Endothelial cell of umbilical vein (primary cell): ENCODE data around the gene JAML. TPM values are rescaled to one million over a fixed set of nuclear protein-coding genes. Genes with fewer than 3 reads are reported as not detected.

Experiments
- BruUV-seq: library from RNA; stranded (reverse); fragments of 400-500 nt; replicated peaks from 2 replicates; lab custom pipeline; 2021; lab: Mats Ljungman, UMichigan
- CTCF ChIA-PET: fragments of 300-600, 350-600 bp; sonication (Branson Sonifier 250); formaldehyde crosslinking; loops from one replicate; lab custom pipeline; 2021; ENCODE audit warnings: antibody characterized with exemption, inconsistent platforms; lab: Charles Lee
- POLR2A ChIA-PET: fragments of 300-600, 350-600 bp; sonication (Branson Sonifier 250); formaldehyde crosslinking; loops from one replicate; lab custom pipeline; 2021; ENCODE audit warnings: antibody characterized with exemption, inconsistent platforms; lab: Charles Lee
- DNase-seq: peaks from one replicate; pipeline ENCODE4 v3.0.0-alpha.2; 2011; ENCODE audit warnings: low read depth, low spot score
- FAIRE-seq: peaks from 2 replicates; lab custom pipeline; 2011; peaks lifted over from hg19 to GRCh38; lab: Jason Lieb, UNC
- H2AFZ ChIP-seq: 2 replicates; pipeline ENCODE4 v1.6.0; 2012; ENCODE audit warnings: low read depth, low read length, control low read depth, inconsistent platforms
- H3K27ac ChIP-seq: 2 replicates; pipeline ENCODE4 v1.5.1; 2011; ENCODE audit warnings: low read depth, mild to moderate bottlenecking, control low read depth, low read length, moderate library complexity; ENCODE audit not compliant: insufficient read depth
- H3K27me3 ChIP-seq, 2 experiments: 2 replicates each; pipeline versions ENCODE4 v1.6.0 to v1.6.1; 2011; ENCODE audit warnings: low read length in 2 of 2, mixed read lengths in 1 of 2; ENCODE audit not compliant: control insufficient read depth in 2 of 2, insufficient read depth in 2 of 2
- H3K36me3 ChIP-seq, 2 experiments: 2 replicates in 1 of 2; 3 replicates in 1 of 2; pipeline ENCODE4 v1.5.1; 2011; ENCODE audit warnings: low read length in 2 of 2, mild to moderate bottlenecking in 1 of 2, moderate library complexity in 1 of 2; ENCODE audit not compliant: control insufficient read depth in 2 of 2, insufficient read depth in 2 of 2; ENCODE audit errors: extremely low read depth in 1 of 2
- H3K4me1 ChIP-seq: 3 replicates; pipeline ENCODE4 v1.5.1; 2011; ENCODE audit warnings: mild to moderate bottlenecking, low read length; ENCODE audit not compliant: control insufficient read depth, insufficient read depth; ENCODE audit errors: extremely low read depth
- H3K4me2 ChIP-seq: 2 replicates; pipeline ENCODE4 v1.6.1; 2011; ENCODE audit warnings: low read length, control low read depth, mixed read lengths; ENCODE audit not compliant: insufficient read depth
- H3K4me3 ChIP-seq, 3 experiments: fragments of 200-600 bp in 1 of 3; sonication (generic), shearing (Covaris generic) in 1 of 3; replicated peaks in 1 of 3; 2 replicates each; pipeline ENCODE4 v1.5.1; 2011 to 2016; ENCODE audit warnings: control low read depth in 3 of 3, low read length in 3 of 3, mild to moderate bottlenecking in 2 of 3, inconsistent platforms in 1 of 3, low read depth in 1 of 3, moderate library complexity in 1 of 3; ENCODE audit not compliant: insufficient read depth in 1 of 3
- H3K79me2 ChIP-seq: 2 replicates; pipeline ENCODE4 v1.6.0; 2012; ENCODE audit warnings: low read length, inconsistent platforms; ENCODE audit not compliant: control insufficient read depth, insufficient read depth
- H3K9ac ChIP-seq: replicated peaks from 2 replicates; pipeline ENCODE3; 2011; ENCODE audit warnings: low read length, control low read depth; ENCODE audit not compliant: insufficient read depth; ENCODE audit errors: extremely low read depth
- H3K9me1 ChIP-seq: replicated peaks from 3 replicates; pipeline ENCODE4 v1.6.0; 2011; ENCODE audit warnings: mild to moderate bottlenecking, low read length; ENCODE audit not compliant: control insufficient read depth, insufficient read depth; ENCODE audit errors: extremely low read depth
- H3K9me3 ChIP-seq: replicated peaks from 2 replicates; pipeline ENCODE4 v1.5.1; 2012; ENCODE audit warnings: low read length, inconsistent platforms; ENCODE audit not compliant: control insufficient read depth, insufficient read depth
- H4K20me1 ChIP-seq: replicated peaks from 2 replicates; pipeline ENCODE3; 2011; ENCODE audit warnings: mild to moderate bottlenecking, low read length; ENCODE audit not compliant: control insufficient read depth, insufficient read depth; ENCODE audit errors: extremely low read depth
- CTCF ChIP-seq, 2 donors: IDR thresholded peaks; 1 replicate in 1 of 2; 2 replicates in 1 of 2; pipeline ENCODE4 v1.5.1; 2011; ENCODE audit warnings: low read length in 2 of 2, mild to moderate bottlenecking in 2 of 2, moderate library complexity in 2 of 2, control low read depth in 1 of 2, inconsistent platforms in 1 of 2, low read depth in 1 of 2; ENCODE audit not compliant: insufficient read depth in 1 of 2; ENCODE audit errors: extremely low read depth in 1 of 2
- EZH2 ChIP-seq: IDR thresholded peaks from 2 replicates; pipeline ENCODE4 v1.6.1; 2012; ENCODE audit warnings: borderline replicate concordance, low read depth, mild to moderate bottlenecking, moderate library complexity, low read length, inconsistent platforms; ENCODE audit not compliant: severe bottlenecking
- POLR2A ChIP-seq: IDR thresholded peaks from 2 replicates; pipeline ENCODE4 v1.6.1; 2012; ENCODE audit warnings: low read depth, mild to moderate bottlenecking, control low read depth, low read length
- POLR2AphosphoS5 ChIP-seq: IDR thresholded peaks from 2 replicates; pipeline ENCODE4 v1.6.1; 2012; ENCODE audit warnings: low read depth, mild to moderate bottlenecking, control low read depth, low read length, moderate library complexity; ENCODE audit not compliant: insufficient read depth
- dilution Hi-C: fragments of 300-500 bp; cut with MboI; formaldehyde crosslinking; loops from one replicate; pipeline ENCODE4 v1.15.0; 2019; ENCODE audit warnings: low sequenced_read_pairs; ENCODE audit not compliant: extremely low pct_ligation_motif_present
- intact Hi-C: fragments of 100-400 bp; cut with micrococcal nuclease; formaldehyde crosslinking; loops from one replicate; pipeline ENCODE4 v1.10.0; 2022
- polyA plus RNA-seq, 4 experiments: library from polyadenylated mRNA; depleted of rRNA in 3 of 4; stranded (reverse) in 3 of 4; unstranded in 1 of 4; fragments of >200 nt; gene quantifications; 2 replicates each; pipeline versions ENCODE4 v1.2.1 to v1.2.3, GENCODE V29; 2011 to 2012; ENCODE audit warnings: missing spikeins in 1 of 4
- total RNA-seq: library from RNA; stranded (reverse); gene quantifications from 2 replicates; pipeline ENCODE4 v1.2.3, GENCODE V29; 2021

JAML gene
- total and polyA plus RNA-seq, 2 donors (not counting 3 experiments of a cell fraction or from before 2014, with no cell fraction given): 0.04 to 0.35 TPM

DNA sequence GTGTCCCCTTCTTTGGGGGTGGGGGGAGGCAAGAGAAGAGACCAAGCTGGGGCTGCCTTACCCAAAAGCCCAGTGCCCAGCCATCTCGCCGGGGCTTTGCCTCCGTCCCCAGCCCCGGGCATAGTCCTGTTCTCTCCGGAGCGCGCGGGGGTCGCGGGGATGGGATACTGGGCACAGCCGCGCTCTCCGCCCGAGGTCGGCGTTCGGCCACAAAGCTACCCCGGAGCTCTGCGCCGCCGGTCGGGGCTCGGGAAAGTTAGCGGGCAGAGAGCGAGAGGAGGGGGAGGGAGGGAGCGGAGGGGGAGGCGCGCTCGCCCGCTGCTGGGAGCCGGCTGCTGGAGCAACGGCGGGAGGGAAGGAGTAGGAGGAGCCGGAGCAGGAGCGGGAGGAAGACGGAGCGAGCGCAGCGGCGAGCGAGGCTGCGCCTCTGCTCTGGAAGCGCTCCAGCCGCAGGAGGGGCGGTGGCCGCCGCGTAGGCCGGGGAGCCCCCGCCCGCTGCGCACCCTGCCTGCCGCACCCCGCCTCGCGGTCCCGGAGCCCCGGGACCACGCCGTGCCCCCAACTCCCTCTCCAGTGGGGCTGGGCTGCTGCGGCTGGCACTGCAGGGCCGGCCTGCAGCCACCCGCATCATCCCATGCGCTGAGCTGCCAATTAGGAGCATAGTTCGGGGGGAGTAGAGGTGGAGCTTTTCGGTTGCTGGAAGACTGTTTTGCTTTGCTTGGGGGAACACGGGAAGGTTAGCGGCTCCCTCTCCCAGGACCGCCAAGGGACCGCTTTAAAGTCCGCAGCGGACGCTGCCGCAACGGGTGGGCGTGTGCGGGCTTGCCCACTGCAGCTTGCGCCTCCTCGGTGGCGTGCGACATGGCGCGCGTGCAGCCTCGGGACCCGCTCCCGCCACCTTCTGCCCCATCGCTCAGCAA is 72.0 kb downstream of the JAML start, which contains the start of gene SCN4B:
Gene SCN4B, minus strand, starts transcription at position 272 of the 920 bp plus-strand sequence. Its CDS starts 150 bp downstream, at position 122.
- BruUV-seq: no TSS peak
- TF ChIP-seq POLR2A (no peak), POLR2AphosphoS5 (no peak), EZH2 (peak; percentile 92), CTCF (IDR thresholded peaks at IDR 0.05; ENCODE audit: extremely low read depth in 1 of 2, insufficient read depth in 1 of 2, low read depth in 1 of 2, low read length in 2 of 2) (no peak)
- Histone ChIP-seq H3K4me3 (peak within 1 kb of the TSS in 2 of 3 experiments; percentile 16 to 27), H3K4me1 (peaks cover 3% of the 10 kb centered on the region), H3K36me3 (no peaks in the 10 kb centered on the region), H3K9me3 (no peaks in the 10 kb centered on the region), H3K9me1 (no peaks in the 10 kb centered on the region), H3K4me2 (peak within 1 kb of the TSS; percentile 45), H4K20me1 (no peaks in the 10 kb centered on the region), H3K9ac (no peak within 1 kb of the TSS), H3K27me3 (peaks cover 74 to 80% of the 10 kb centered on the region in 2 experiments), H3K27ac (no peak within 1 kb of the TSS), H3K79me2 (no peaks in the 10 kb centered on the region), H2AFZ (peak within 1 kb of the TSS; percentile 66)
- DNase-seq (peak; percentile 43), FAIRE-seq (peak; percentile 83)
- ChIA-PET POLR2A (no interaction called here), CTCF (interaction anchor here (1.4 to 2.3 kb wide), 2 partner anchors 9 to 19 kb away, joined by 3 to 19 read pairs; no protein-coding TSS in a partner anchor)
- intact Hi-C loops (no loop called here), dilution Hi-C loops (no loop called here)
